K562 (cell line): ENCODE data around the gene RETN. TPM values are rescaled to one million over a fixed set of nuclear protein-coding genes. Genes with fewer than 3 reads are reported as not detected.

ENCODE experiments used
- ATAC-seq: fragments of 200-7000 bp; cut with Tn5 transposase; 3 replicates; pipeline ENCODE4 v1.9.1; 2020; ENCODE audit warnings: moderate library complexity
- BruUV-seq: library from RNA; stranded (reverse); fragments of 400-500 nt; replicated peaks from 2 replicates; lab custom pipeline; 2021; lab: Mats Ljungman, UMichigan
- CTCF ChIA-PET: fragments of 300-600 bp; formaldehyde crosslinking; extraction: SDS; loops from one replicate; lab custom pipeline; 2021; ENCODE audit warnings: low intra/inter-chr PET ratio; lab: Yijun Ruan, JAX
- POLR2A ChIA-PET: fragments of 300-600, 350-650 bp; sonication (Branson Sonifier 250); formaldehyde crosslinking; extraction: SDS; loops from one replicate; lab custom pipeline; 2021; ENCODE audit warnings: antibody characterized with exemption, inconsistent platforms; lab: Yijun Ruan, JAX
- DNase-seq, 4 experiments: peaks; one replicate each; pipeline versions ENCODE4 v3.0.0 to v3.0.0-alpha.2; 2011 to 2018; ENCODE audit warnings: low spot score in 3 of 4, mixed read lengths in 3 of 4; ENCODE audit errors: extremely low read depth in 1 of 4
- FAIRE-seq: peaks from 2 replicates; lab custom pipeline; 2011; peaks lifted over from hg19 to GRCh38; lab: Jason Lieb, UNC
- H2AFZ ChIP-seq: 2 replicates; pipeline ENCODE4 v1.6.0; 2011; ENCODE audit warnings: low read depth, low read length, control low read depth, inconsistent platforms
- H3K27ac ChIP-seq: fragments of 200-600 bp; 3 replicates; pipeline ENCODE4 v1.8.0; 2011; ENCODE audit warnings: low read depth, mild to moderate bottlenecking, control low read depth, inconsistent platforms, low read length, moderate library complexity, mixed read lengths; ENCODE audit errors: extremely low read depth
- H3K27me3 ChIP-seq, 2 experiments: fragments of 300-600 bp in 1 of 2; 2 replicates in 1 of 2; 3 replicates in 1 of 2; pipeline versions ENCODE4 v1.6.0 to v1.8.0; 2011; ENCODE audit warnings: inconsistent platforms in 2 of 2, low read length in 2 of 2, mild to moderate bottlenecking in 1 of 2, mixed read lengths in 1 of 2, moderate library complexity in 1 of 2; ENCODE audit not compliant: control insufficient read depth in 2 of 2, insufficient read depth in 2 of 2
- H3K36me3 ChIP-seq: fragments of 300-600 bp; 3 replicates; pipeline ENCODE4 v1.8.0; 2011; ENCODE audit warnings: mild to moderate bottlenecking, low read length, inconsistent platforms; ENCODE audit not compliant: control insufficient read depth, insufficient read depth
- H3K4me1 ChIP-seq, 2 experiments: fragments of 200-600 bp in 1 of 2; replicated peaks in 1 of 2; 2 replicates in 1 of 2; 3 replicates in 1 of 2; pipeline versions ENCODE4 v1.5.1 to v1.8.0; 2011; ENCODE audit warnings: inconsistent platforms in 2 of 2, low read length in 2 of 2, mild to moderate bottlenecking in 1 of 2, mixed read lengths in 1 of 2, moderate library complexity in 1 of 2; ENCODE audit not compliant: control insufficient read depth in 2 of 2, insufficient read depth in 2 of 2
- H3K4me2 ChIP-seq: 2 replicates; pipeline ENCODE4 v1.6.1; 2011; ENCODE audit warnings: low read length, control low read depth, inconsistent platforms, mixed read lengths; ENCODE audit not compliant: insufficient read depth
- H3K4me3 ChIP-seq: fragments of 200-600 bp; sonication (generic), shearing (Covaris generic); 2 replicates; pipeline ENCODE4 v1.5.1; 2016; ENCODE audit warnings: control low read depth, inconsistent platforms
- H3K79me2 ChIP-seq: fragments of 200-600 bp; 3 replicates; pipeline ENCODE4 v1.8.0; 2011; ENCODE audit warnings: low read length, inconsistent platforms; ENCODE audit not compliant: control insufficient read depth, insufficient read depth
- H3K9ac ChIP-seq, 2 experiments: 2 replicates each; pipeline versions ENCODE4 v1.6.0 to v1.6.1; 2011; ENCODE audit warnings: low read depth in 2 of 2, low read length in 2 of 2, control low read depth in 1 of 2, inconsistent platforms in 1 of 2, mild to moderate bottlenecking in 1 of 2, mixed read lengths in 1 of 2; ENCODE audit not compliant: insufficient read depth in 1 of 2
- H3K9me1 ChIP-seq: one replicate; pipeline ENCODE4 v1.6.0; 2011; ENCODE audit warnings: inconsistent platforms, mild to moderate bottlenecking, low read length, moderate library complexity; ENCODE audit not compliant: control insufficient read depth, insufficient read depth
- H3K9me3 ChIP-seq: replicated peaks from 2 replicates; pipeline ENCODE4 v1.5.1; 2011; ENCODE audit warnings: low read depth, low read length, inconsistent platforms; ENCODE audit not compliant: control insufficient read depth, insufficient read depth
- H4K20me1 ChIP-seq: replicated peaks from 2 replicates; pipeline ENCODE4 v1.6.1; 2011; ENCODE audit warnings: low read length, inconsistent platforms, mixed read lengths; ENCODE audit not compliant: control insufficient read depth, insufficient read depth
- MCM3 ChIP-seq: fragments of 450-650 bp; IDR thresholded peaks from 2 replicates; pipeline ENCODE4 v1.6.1; 2016
- PML ChIP-seq: IDR thresholded peaks from 2 replicates; pipeline ENCODE4 v1.6.1; 2012; ENCODE audit warnings: low read length, inconsistent platforms
- ZBED1 ChIP-seq: IDR thresholded peaks from 2 replicates; pipeline ENCODE4 v1.6.1; 2014
- ZNF232 ChIP-seq: sonication (generic); formaldehyde crosslinking; IDR thresholded peaks from 2 replicates; pipeline ENCODE4 v1.8.0; 2022; ENCODE audit warnings: mild to moderate bottlenecking, missing genetic modification reagents
- ZNF277 ChIP-seq: fragments of 250-450 bp; sonication (Bioruptor Pico); IDR thresholded peaks from 2 replicates; pipeline ENCODE4 v1.8.0; 2022; ENCODE audit warnings: inconsistent platforms, mild to moderate bottlenecking, moderate library complexity, borderline replicate concordance
- WGBS: fragments of 100-300 bp; shearing (Covaris generic); methylation state at CpG from one replicate; pipeline ENCODE4 v1.1.6; 2016; ENCODE audit warnings: low coverage, mixed read lengths; ENCODE audit not compliant: insufficient coverage; ENCODE audit errors: missing lambda C conversion rate; 5-methylcytosine and 5-hydroxymethylcytosine counted together
- in situ Hi-C: fragments of 300-500 bp; cut with MboI; formaldehyde crosslinking; loops from 4 replicates; pipeline ENCODE4 v1.15.0; 2018; ENCODE audit warnings: inconsistent platforms, mixed read lengths
- intact Hi-C: fragments of 100-400 bp; cut with micrococcal nuclease; formaldehyde crosslinking; loops from 2 replicates; pipeline ENCODE4 v1.14.2; 2022
- polyA plus RNA-seq, 8 experiments: library from polyadenylated mRNA; depleted of rRNA in 4 of 8; stranded (reverse) in 5 of 8; unstranded in 3 of 8; fragments of >200 nt; fragmentation: Nextera tagmentation in 2 of 8; fragmentation: Illumina TruSeq in 1 of 8; extraction: Ambion mirVana in 2 of 8; extraction: Trizol in 1 of 8; gene quantifications; 2 replicates each; pipeline versions ENCODE4 v1.2.1 to v1.2.3, GENCODE V29; 2011 to 2014; ENCODE audit warnings: inconsistent platforms in 1 of 8, missing spikeins in 1 of 8
- total RNA-seq, 7 experiments: library from RNA; depleted of rRNA in 6 of 7; stranded (reverse); fragments of >200 nt in 6 of 7; fragmentation: Illumina TruSeq in 2 of 7; extraction: Trizol in 2 of 7; gene quantifications; 2 replicates each; pipeline versions ENCODE4 v1.2.1 to v1.2.3, GENCODE V29; 2011 to 2021; ENCODE audit warnings: low replicate concordance in 1 of 7
- TF ChIP-seq, protein P1 (sequence below): sonication (generic); formaldehyde crosslinking; IDR thresholded peaks from 2 replicates; pipeline ENCODE4 v1.8.0; 2022; ENCODE audit warnings: mild to moderate bottlenecking, missing genetic modification reagents

The RETN gene
- total and polyA plus RNA-seq, 9 of the 15 experiments (the other 6 are each of a cell fraction or from before 2014, with no cell fraction given): not detected

DNA sequence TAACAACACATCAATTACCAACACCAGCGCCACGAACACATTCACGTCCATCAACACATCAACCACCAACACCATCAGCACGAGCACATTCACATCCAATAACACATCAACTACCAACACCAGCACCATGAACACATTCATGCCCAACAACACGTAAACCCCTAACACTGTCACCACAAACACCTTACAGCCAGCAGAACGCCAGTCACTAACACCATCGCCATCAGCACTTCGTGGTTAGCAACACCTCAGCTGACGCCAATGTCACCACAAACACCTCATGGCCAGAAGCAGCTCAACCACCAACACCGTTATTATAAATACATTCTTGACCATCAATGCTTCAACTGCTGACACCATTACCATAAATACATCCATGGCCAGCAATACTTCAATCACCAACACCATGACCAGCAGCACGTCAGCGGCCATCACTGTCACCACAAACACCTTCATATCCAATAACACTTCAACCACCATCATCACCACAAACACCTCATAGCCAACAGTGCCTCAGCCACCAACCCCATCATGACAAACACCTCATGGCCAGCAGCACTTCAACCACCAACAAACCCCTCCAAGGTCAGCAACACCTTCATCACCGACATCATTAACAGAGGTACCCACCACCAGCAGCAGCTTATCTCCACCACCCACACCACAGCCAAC, 23.7 kb downstream of the RETN start:
- no peak overlapping the region for H3K4me3 ChIP-seq
- no TSS peak for BruUV-seq

GRCh38 chr19:7694499-7694898, 25.6 kb downstream of the RETN start:
- intact Hi-C loops: no loop called here
- FAIRE-seq: no peak
- BruUV-seq: no TSS peak
- Histone ChIP-seq H3K79me2 (no peaks in the 10 kb centered on the region), H3K9me1 (no peaks in the 10 kb centered on the region), H3K4me2 (no peak overlapping the region)
- 0% methylated on average over 4 of the region's 4 CpGs for WGBS
- no peak for TF ChIP-seq ZNF277 (CRISPR knock-in tag)
- TF ChIP-seq ZBED1: no peak
- TF ChIP-seq, protein P1, sequence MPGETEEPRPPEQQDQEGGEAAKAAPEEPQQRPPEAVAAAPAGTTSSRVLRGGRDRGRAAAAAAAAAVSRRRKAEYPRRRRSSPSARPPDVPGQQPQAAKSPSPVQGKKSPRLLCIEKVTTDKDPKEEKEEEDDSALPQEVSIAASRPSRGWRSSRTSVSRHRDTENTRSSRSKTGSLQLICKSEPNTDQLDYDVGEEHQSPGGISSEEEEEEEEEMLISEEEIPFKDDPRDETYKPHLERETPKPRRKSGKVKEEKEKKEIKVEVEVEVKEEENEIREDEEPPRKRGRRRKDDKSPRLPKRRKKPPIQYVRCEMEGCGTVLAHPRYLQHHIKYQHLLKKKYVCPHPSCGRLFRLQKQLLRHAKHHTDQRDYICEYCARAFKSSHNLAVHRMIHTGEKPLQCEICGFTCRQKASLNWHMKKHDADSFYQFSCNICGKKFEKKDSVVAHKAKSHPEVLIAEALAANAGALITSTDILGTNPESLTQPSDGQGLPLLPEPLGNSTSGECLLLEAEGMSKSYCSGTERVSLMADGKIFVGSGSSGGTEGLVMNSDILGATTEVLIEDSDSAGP (CRISPR knock-in tag): no peak
- no peak for TF ChIP-seq ZNF232 (CRISPR knock-in tag)
- TF ChIP-seq, all 486 proteins: peak for 0
- peaks cover 18 to 80% of the 10 kb centered on the region in 2 experiments; a peak in 4 of 5 replicates for H3K27me3 ChIP-seq
- CTCF ChIA-PET: no interaction called here
- no peak overlapping the region for H2AFZ ChIP-seq
- no peak overlapping the region for H3K27ac ChIP-seq
- H3K9ac ChIP-seq: no peak overlapping the region
- no peaks in the 10 kb centered on the region for H3K36me3 ChIP-seq
- ATAC-seq (no peak), DNase-seq (no peak)
- peaks cover 1 to 12% of the 10 kb centered on the region in 2 experiments; a peak in 3 of 5 replicates for H3K4me1 ChIP-seq
- no peak overlapping the region for H3K4me3 ChIP-seq
- in situ Hi-C loops: no loop called here
- H3K9me3 ChIP-seq: peaks cover 3% of the 10 kb centered on the region
- POLR2A ChIA-PET: no interaction called here
- H4K20me1 ChIP-seq: no peaks in the 10 kb centered on the region; the same call in 1 of the 2 replicates

More for the DNA sequence above, 23.7 kb downstream of the RETN start:
- in situ Hi-C loops: no loop called here
- H3K27me3 ChIP-seq: peaks cover 12 to 70% of the 10 kb centered on the region in 2 experiments; a peak in 4 of 5 replicates
- no peak overlapping the region for H3K9ac ChIP-seq
- no peak overlapping the region for H3K27ac ChIP-seq
- H3K79me2 ChIP-seq: no peaks in the 10 kb centered on the region
- WGBS: under 1% methylated on average over 13 of the region's 13 CpGs
- H4K20me1 ChIP-seq: no peaks in the 10 kb centered on the region
- H3K4me1 ChIP-seq: peaks cover 0 to 8% of the 10 kb centered on the region in 2 experiments; a peak in 2 of 5 replicates
- TF ChIP-seq PML (no peak), MCM3 (0 out of 2 replicates have a peak, but pooled peaks have one; percentile 11)
- DNase-seq (no peak), ATAC-seq (no peak), FAIRE-seq (no peak)
- no peak overlapping the region for H3K4me2 ChIP-seq
- ChIA-PET POLR2A (interaction anchor here (1.3 kb wide), 1 partner anchor 12 kb away, joined by 3 read pairs; the partner anchor contains the start of gene TRAPPC5), CTCF (no interaction called here)
- intact Hi-C loops: no loop called here
- H2AFZ ChIP-seq: no peak overlapping the region
- no peaks in the 10 kb centered on the region for H3K36me3 ChIP-seq
- peaks cover 3% of the 10 kb centered on the region for H3K9me3 ChIP-seq
- no peaks in the 10 kb centered on the region for H3K9me1 ChIP-seq
